ENCODE data around the gene CD6. TPM values are rescaled to one million over a fixed set of nuclear protein-coding genes. Genes with fewer than 3 reads are reported as not detected.

CD6 gene
- total RNA-seq, 1 donor from 2014 or later: not detected

DNA sequence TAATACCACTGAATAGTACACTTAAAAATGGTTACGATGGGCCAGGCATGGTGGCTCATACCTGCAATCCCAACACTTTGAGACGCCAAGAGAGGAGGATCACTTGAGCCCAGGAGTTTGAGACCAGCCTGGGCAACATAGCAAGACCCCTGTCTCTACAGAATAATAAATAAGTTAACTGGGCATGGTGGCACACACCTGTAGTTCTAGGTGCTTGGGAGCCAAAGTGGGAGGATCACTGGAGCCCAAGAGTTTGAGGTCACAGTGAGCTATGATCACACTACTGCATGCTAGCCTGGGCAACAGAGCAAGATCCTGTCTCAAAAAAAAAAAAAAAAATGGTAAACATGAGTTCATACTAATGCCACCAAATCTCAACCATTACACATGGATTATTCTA lies 61.3 kb downstream of the CD6 start:
- FAIRE-seq: no peak
- Histone ChIP-seq H3K36me3 (ENCODE audit: control insufficient read depth, insufficient read depth, low read length) (no peaks in the 10 kb centered on the region), H3K4me3 (ENCODE audit: low read depth, low read length) (no peak overlapping the region), H3K27me3 (ENCODE audit: control insufficient read depth, insufficient read depth, low read length) (no peaks in the 10 kb centered on the region)
- no peak for DNase-seq (ENCODE audit: low read depth)
- TF ChIP-seq, protein P1, sequence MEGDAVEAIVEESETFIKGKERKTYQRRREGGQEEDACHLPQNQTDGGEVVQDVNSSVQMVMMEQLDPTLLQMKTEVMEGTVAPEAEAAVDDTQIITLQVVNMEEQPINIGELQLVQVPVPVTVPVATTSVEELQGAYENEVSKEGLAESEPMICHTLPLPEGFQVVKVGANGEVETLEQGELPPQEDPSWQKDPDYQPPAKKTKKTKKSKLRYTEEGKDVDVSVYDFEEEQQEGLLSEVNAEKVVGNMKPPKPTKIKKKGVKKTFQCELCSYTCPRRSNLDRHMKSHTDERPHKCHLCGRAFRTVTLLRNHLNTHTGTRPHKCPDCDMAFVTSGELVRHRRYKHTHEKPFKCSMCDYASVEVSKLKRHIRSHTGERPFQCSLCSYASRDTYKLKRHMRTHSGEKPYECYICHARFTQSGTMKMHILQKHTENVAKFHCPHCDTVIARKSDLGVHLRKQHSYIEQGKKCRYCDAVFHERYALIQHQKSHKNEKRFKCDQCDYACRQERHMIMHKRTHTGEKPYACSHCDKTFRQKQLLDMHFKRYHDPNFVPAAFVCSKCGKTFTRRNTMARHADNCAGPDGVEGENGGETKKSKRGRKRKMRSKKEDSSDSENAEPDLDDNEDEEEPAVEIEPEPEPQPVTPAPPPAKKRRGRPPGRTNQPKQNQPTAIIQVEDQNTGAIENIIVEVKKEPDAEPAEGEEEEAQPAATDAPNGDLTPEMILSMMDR (IDR thresholded peaks at IDR 0.05; ENCODE audit: insufficient read depth, low read length, severe bottlenecking): no peak

GRCh38 chr11:61033417-61033816 lies 61.9 kb downstream of the CD6 start:
- no peaks in the 10 kb centered on the region for H3K36me3 ChIP-seq (ENCODE audit: control insufficient read depth, insufficient read depth, low read length)
- no peak overlapping the region for H3K4me3 ChIP-seq (ENCODE audit: low read depth, low read length)
- TF ChIP-seq, protein P1 (IDR thresholded peaks at IDR 0.05; ENCODE audit: insufficient read depth, low read length, severe bottlenecking): no peak
- DNase-seq (ENCODE audit: low read depth) (no peak), FAIRE-seq (no peak)
- H3K27me3 ChIP-seq (ENCODE audit: control insufficient read depth, insufficient read depth, low read length): no peaks in the 10 kb centered on the region

DNA sequence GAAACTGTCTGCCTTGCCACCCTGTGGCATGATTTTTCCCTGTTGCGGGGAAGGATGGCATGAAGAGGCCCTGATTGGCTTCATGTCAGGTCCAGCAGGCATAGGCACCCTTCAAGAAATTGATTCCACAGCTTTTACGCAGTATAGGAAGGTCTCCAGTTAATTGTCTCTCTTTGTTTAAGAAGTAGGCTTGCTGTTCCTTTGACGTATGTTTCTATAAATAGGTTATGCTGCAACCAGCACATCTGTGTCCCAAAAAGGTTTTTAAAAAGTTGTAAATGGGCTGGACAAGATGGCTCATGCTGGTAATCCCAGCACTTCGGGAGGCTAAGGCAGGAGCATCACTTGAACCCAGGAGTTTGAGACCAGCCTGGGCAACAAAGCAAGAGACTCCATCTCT lies 62.6 kb downstream of the CD6 start:
- no peaks in the 10 kb centered on the region for H3K36me3 ChIP-seq (ENCODE audit: control insufficient read depth, insufficient read depth, low read length)
- no peak overlapping the region for H3K4me3 ChIP-seq (ENCODE audit: low read depth, low read length)
- no peak for FAIRE-seq
- DNase-seq (ENCODE audit: low read depth): no peak
- no peaks in the 10 kb centered on the region for H3K27me3 ChIP-seq (ENCODE audit: control insufficient read depth, insufficient read depth, low read length)
- TF ChIP-seq, protein P1 (IDR thresholded peaks at IDR 0.05; ENCODE audit: insufficient read depth, low read length, severe bottlenecking): no peak

- Histone ChIP-seq H3K36me3 (ENCODE audit: control insufficient read depth, insufficient read depth, low read length) (no peaks in the 10 kb centered on the region), H3K4me3 (ENCODE audit: low read depth, low read length) (no peak overlapping the region), H3K27me3 (ENCODE audit: control insufficient read depth, insufficient read depth, low read length) (no peaks in the 10 kb centered on the region)
- FAIRE-seq (no peak), DNase-seq (ENCODE audit: low read depth) (no peak)
- TF ChIP-seq, protein P1 (IDR thresholded peaks at IDR 0.05; ENCODE audit: insufficient read depth, low read length, severe bottlenecking): no peak
Measured at GRCh38 chr11:61034704-61035525, 63.4 kb downstream of the CD6 start.

- DNase-seq (ENCODE audit: low read depth) (no peak), FAIRE-seq (no peak)
- Histone ChIP-seq H3K36me3 (ENCODE audit: control insufficient read depth, insufficient read depth, low read length) (no peaks in the 10 kb centered on the region), H3K4me3 (ENCODE audit: low read depth, low read length) (no peak overlapping the region), H3K27me3 (ENCODE audit: control insufficient read depth, insufficient read depth, low read length) (no peaks in the 10 kb centered on the region)
- TF ChIP-seq, protein P1 (IDR thresholded peaks at IDR 0.05; ENCODE audit: insufficient read depth, low read length, severe bottlenecking): no peak
Measured at GRCh38 chr11:61035526-61035835, 64.0 kb downstream of the CD6 start.
